GM21390 (cell line): Measurements from ENCODE around the gene RASA3.
"Not testable (repeated sequence)": the region's sequence is repeated elsewhere in the genome, so short reads cannot be mapped to it uniquely, and the experiment has no call there.

Experiments used
- ATAC-seq: cut with Tn5 transposase; IDR thresholded peaks from one replicate; pipeline ENCODE4 v1.9.1; 2021; ENCODE audit not compliant: unreplicated experiment

Gene RASA3

GRCh38 chr13:114115796-114116195 is 16.6 kb downstream of the RASA3 start:
- ATAC-seq, result no peak

GRCh38 chr13:114115191-114115671 is 17.2 kb downstream of the RASA3 start:
- ATAC-seq, result no peak

- not testable (repeated sequence) for ATAC-seq
Observed at GRCh38 chr13:114114666-114115065, 17.8 kb downstream of the RASA3 start.

GRCh38 chr13:114114006-114114640 is 18.3 kb downstream of the RASA3 start:
- ATAC-seq, result no peak

- not testable (repeated sequence) for ATAC-seq
Observed at GRCh38 chr13:114113395-114113794, 19.0 kb downstream of the RASA3 start.

GRCh38 chr13:114112826-114113322 is 19.5 kb downstream of the RASA3 start:
- no peak for ATAC-seq

- no peak for ATAC-seq
Observed at GRCh38 chr13:114112231-114112825, 20.1 kb downstream of the RASA3 start.

- no peak for ATAC-seq
Observed at GRCh38 chr13:114111577-114111976, 20.8 kb downstream of the RASA3 start.

- ATAC-seq, result not testable (repeated sequence)
Observed at GRCh38 chr13:114110830-114111189, 21.6 kb downstream of the RASA3 start.

GRCh38 chr13:114110091-114110829 is 22.2 kb downstream of the RASA3 start:
- ATAC-seq, result peak; percentile 74

GRCh38 chr13:114109641-114110041 is 22.8 kb downstream of the RASA3 start:
- ATAC-seq, result no peak

- ATAC-seq, result no peak
Observed at GRCh38 chr13:114108894-114109293, 23.5 kb downstream of the RASA3 start.

- ATAC-seq, result no peak
Observed at GRCh38 chr13:114108141-114108761, 24.2 kb downstream of the RASA3 start.

GRCh38 chr13:114107686-114108081 is 24.7 kb downstream of the RASA3 start:
- no peak for ATAC-seq

- no peak for ATAC-seq
Observed at GRCh38 chr13:114106991-114107685, 25.3 kb downstream of the RASA3 start.

GRCh38 chr13:114106526-114106925 is 25.9 kb downstream of the RASA3 start:
- no peak for ATAC-seq

GRCh38 chr13:114105521-114106225 is 26.8 kb downstream of the RASA3 start:
- ATAC-seq, result no peak

GRCh38 chr13:114104655-114105520 is 27.5 kb downstream of the RASA3 start:
- ATAC-seq, result no peak
